ENCODE measurements around the gene HSBP1.

Gene HSBP1

DNA sequence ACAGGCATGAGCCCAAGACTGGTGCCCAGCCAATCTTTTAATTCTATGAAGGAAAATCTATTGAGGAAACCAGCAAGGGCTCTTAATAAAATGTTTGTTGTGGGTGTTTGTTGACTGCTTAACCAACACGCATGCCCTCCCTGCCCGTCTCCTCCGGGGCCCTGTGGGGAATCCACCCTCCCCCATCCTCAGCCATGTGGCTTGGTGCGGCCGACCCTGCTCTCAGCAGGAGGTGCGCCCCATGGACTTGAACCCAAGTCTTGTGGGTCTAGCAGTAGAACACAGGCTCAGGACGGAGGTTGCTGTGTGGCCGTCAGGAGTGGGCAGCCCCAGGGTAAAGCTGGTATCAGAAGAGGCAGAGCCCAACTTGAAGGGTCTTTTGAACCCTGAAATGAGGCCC lies 46.1 kb downstream of the HSBP1 start:
- TF ChIP-seq, protein P1, sequence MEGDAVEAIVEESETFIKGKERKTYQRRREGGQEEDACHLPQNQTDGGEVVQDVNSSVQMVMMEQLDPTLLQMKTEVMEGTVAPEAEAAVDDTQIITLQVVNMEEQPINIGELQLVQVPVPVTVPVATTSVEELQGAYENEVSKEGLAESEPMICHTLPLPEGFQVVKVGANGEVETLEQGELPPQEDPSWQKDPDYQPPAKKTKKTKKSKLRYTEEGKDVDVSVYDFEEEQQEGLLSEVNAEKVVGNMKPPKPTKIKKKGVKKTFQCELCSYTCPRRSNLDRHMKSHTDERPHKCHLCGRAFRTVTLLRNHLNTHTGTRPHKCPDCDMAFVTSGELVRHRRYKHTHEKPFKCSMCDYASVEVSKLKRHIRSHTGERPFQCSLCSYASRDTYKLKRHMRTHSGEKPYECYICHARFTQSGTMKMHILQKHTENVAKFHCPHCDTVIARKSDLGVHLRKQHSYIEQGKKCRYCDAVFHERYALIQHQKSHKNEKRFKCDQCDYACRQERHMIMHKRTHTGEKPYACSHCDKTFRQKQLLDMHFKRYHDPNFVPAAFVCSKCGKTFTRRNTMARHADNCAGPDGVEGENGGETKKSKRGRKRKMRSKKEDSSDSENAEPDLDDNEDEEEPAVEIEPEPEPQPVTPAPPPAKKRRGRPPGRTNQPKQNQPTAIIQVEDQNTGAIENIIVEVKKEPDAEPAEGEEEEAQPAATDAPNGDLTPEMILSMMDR (IDR thresholded peaks at IDR 0.05; ENCODE audit: poor library complexity, severe bottlenecking): no peak
- H3K36me3 ChIP-seq (ENCODE audit: low read depth): no peaks in the 10 kb centered on the region
- H3K27me3 ChIP-seq (ENCODE audit: insufficient read depth, poor library complexity, severe bottlenecking): no peaks in the 10 kb centered on the region
- H3K4me1 ChIP-seq (ENCODE audit: insufficient read depth, poor library complexity, severe bottlenecking): no peaks in the 10 kb centered on the region
- H3K4me3 ChIP-seq (ENCODE audit: severe bottlenecking): no peak overlapping the region
- H3K9me3 ChIP-seq (ENCODE audit: severe bottlenecking): no peaks in the 10 kb centered on the region
- no peak overlapping the region for H3K27ac ChIP-seq (ENCODE audit: poor library complexity, severe bottlenecking)
- ATAC-seq (ENCODE audit: low read depth) (no peak), DNase-seq (ENCODE audit: low spot score) (no peak)

DNA sequence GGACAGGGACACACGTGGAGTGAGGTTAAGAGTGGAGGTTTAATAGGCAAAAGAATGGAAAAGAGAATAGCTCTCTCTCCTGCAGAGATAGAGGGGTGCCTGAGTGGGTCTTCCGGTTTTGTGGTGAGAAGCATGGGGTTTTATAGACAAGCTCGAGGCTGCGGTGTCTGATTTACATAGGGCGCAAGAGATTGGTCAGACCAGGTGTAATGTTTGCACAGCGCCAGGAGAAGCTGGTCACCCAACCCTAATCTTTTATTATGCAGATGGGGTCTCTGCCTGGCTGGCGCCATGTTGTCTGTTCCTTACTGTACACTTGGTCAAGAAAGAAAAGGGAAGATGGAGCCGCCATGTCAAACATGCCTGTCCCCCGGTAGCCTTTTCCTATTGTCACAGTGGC lies 46.6 kb downstream of the HSBP1 start:
- TF ChIP-seq, protein P1 (IDR thresholded peaks at IDR 0.05; ENCODE audit: poor library complexity, severe bottlenecking): no peak
- H3K27me3 ChIP-seq (ENCODE audit: insufficient read depth, poor library complexity, severe bottlenecking): no peaks in the 10 kb centered on the region
- no peaks in the 10 kb centered on the region for H3K4me1 ChIP-seq (ENCODE audit: insufficient read depth, poor library complexity, severe bottlenecking)
- ATAC-seq (ENCODE audit: low read depth) (no peak), DNase-seq (ENCODE audit: low spot score) (no peak)
- H3K27ac ChIP-seq (ENCODE audit: poor library complexity, severe bottlenecking): no peak overlapping the region
- no peaks in the 10 kb centered on the region for H3K36me3 ChIP-seq (ENCODE audit: low read depth)
- H3K9me3 ChIP-seq (ENCODE audit: severe bottlenecking): no peaks in the 10 kb centered on the region
- no peak overlapping the region for H3K4me3 ChIP-seq (ENCODE audit: severe bottlenecking)

DNA sequence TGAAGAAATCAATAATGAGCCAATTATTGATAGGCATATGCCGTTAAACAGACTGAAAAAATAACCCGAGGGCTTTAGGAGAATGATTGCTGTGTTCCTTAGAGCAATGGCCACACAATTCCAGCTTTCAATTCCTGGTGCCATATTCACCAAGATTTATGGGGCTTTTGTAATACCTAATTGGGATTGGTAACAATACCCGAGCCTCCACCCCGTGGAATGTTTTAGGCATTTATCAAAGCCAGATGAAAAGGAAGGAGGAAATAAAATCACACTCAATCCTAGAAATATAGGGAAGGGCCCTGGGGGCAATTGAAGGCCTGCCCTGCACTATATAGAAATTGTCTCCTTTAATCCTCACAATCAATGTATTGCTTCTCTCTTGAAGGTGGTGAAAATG lies 49.0 kb downstream of the HSBP1 start:
- Histone ChIP-seq H3K27ac (ENCODE audit: poor library complexity, severe bottlenecking) (no peak overlapping the region), H3K27me3 (ENCODE audit: insufficient read depth, poor library complexity, severe bottlenecking) (no peaks in the 10 kb centered on the region), H3K36me3 (ENCODE audit: low read depth) (no peaks in the 10 kb centered on the region), H3K4me3 (ENCODE audit: severe bottlenecking) (no peak overlapping the region), H3K9me3 (ENCODE audit: severe bottlenecking) (no peaks in the 10 kb centered on the region), H3K4me1 (ENCODE audit: insufficient read depth, poor library complexity, severe bottlenecking) (no peaks in the 10 kb centered on the region)
- DNase-seq (ENCODE audit: low spot score) (no peak), ATAC-seq (ENCODE audit: low read depth) (no peak)
- TF ChIP-seq, protein P1 (IDR thresholded peaks at IDR 0.05; ENCODE audit: poor library complexity, severe bottlenecking): no peak

DNA sequence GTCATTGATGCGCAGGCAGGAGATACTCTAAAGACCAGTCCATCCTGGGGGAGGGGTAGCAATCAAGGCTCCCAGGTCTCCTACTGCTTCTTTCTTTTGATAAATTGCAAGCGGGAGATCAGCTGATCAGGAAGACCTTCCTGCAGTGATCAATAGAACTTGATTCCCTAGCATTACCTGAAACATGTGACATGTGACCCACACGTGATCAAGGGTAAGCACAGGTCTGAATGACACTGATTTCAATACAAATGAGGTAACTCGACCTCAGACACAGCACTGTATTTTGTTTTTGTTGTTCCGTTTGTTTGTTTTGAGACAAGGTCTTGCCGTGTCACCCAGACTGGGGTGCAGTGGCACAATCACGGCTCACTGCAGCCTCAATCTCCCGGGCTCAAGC lies 51.5 kb downstream of the HSBP1 start:
- Histone ChIP-seq H3K9me3 (ENCODE audit: severe bottlenecking) (no peaks in the 10 kb centered on the region), H3K27me3 (ENCODE audit: insufficient read depth, poor library complexity, severe bottlenecking) (no peaks in the 10 kb centered on the region), H3K27ac (ENCODE audit: poor library complexity, severe bottlenecking) (no peak overlapping the region), H3K4me3 (ENCODE audit: severe bottlenecking) (no peak overlapping the region), H3K36me3 (ENCODE audit: low read depth) (no peaks in the 10 kb centered on the region), H3K4me1 (ENCODE audit: insufficient read depth, poor library complexity, severe bottlenecking) (no peaks in the 10 kb centered on the region)
- TF ChIP-seq, protein P1 (IDR thresholded peaks at IDR 0.05; ENCODE audit: poor library complexity, severe bottlenecking): no peak
- no peak for DNase-seq (ENCODE audit: low spot score)
- ATAC-seq (ENCODE audit: low read depth): no peak

DNA sequence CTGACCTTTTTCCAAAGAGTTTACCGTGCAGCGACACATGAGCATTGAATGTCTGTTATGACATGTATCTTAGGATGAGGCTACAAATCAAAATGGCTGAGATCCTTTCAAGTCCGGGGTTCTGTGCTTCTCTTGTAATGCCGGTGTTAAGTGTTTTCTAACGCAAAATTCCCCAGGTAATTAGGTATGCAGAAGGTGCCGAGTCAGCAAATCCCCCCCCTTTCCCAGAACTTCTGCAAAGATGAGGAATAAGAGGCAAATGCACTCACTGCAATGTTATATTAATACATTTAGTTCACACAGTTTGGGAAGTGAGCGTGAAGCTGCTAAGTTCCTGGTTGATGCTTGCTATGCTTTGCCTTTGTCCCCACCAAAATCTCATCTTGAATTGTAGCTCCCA lies 54.9 kb downstream of the HSBP1 start:
- no peak for DNase-seq (ENCODE audit: low spot score)
- Histone ChIP-seq H3K27me3 (ENCODE audit: insufficient read depth, poor library complexity, severe bottlenecking) (peaks cover 15% of the 10 kb centered on the region), H3K4me3 (ENCODE audit: severe bottlenecking) (no peak overlapping the region), H3K9me3 (ENCODE audit: severe bottlenecking) (no peaks in the 10 kb centered on the region), H3K36me3 (ENCODE audit: low read depth) (no peaks in the 10 kb centered on the region), H3K27ac (ENCODE audit: poor library complexity, severe bottlenecking) (no peak overlapping the region), H3K4me1 (ENCODE audit: insufficient read depth, poor library complexity, severe bottlenecking) (no peaks in the 10 kb centered on the region)
- no peak for ATAC-seq (ENCODE audit: low read depth)
- TF ChIP-seq, protein P1 (IDR thresholded peaks at IDR 0.05; ENCODE audit: poor library complexity, severe bottlenecking): no peak
